HepG2 (cell line): ENCODE results near the gene PTPN3. TPM values are rescaled to one million over a fixed set of nuclear protein-coding genes. Genes with fewer than 3 reads are reported as not detected.

Source experiments
- ATAC-seq: fragments of 200-7000 bp; cut with Tn5 transposase; 3 replicates; pipeline ENCODE4 v1.9.1; 2020; ENCODE audit warnings: mild to moderate bottlenecking, moderate library complexity
- BruUV-seq: library from RNA; stranded (reverse); fragments of 400-500 nt; replicated peaks from 2 replicates; lab custom pipeline; 2021; lab: Mats Ljungman, UMichigan
- CTCF ChIA-PET: fragments of 300-600 bp; formaldehyde crosslinking; extraction: SDS; loops from one replicate; lab custom pipeline; 2021; ENCODE audit warnings: low total read pairs, inconsistent platforms, low intra/inter-chr PET ratio; lab: Yijun Ruan, JAX
- POLR2A ChIA-PET: fragments of 350-600 bp; sonication (Branson Sonifier 250); formaldehyde crosslinking; loops from one replicate; lab custom pipeline; 2020; ENCODE audit warnings: antibody characterized with exemption, inconsistent platforms; lab: Yijun Ruan, JAX
- DNase-seq: peaks from one replicate; pipeline ENCODE4 v3.0.0-alpha.2; 2015; ENCODE audit warnings: low spot score
- FAIRE-seq: peaks from 3 replicates; lab custom pipeline; 2011; peaks lifted over from hg19 to GRCh38; lab: Jason Lieb, UNC
- H2AFZ ChIP-seq: one replicate; pipeline ENCODE4 v1.6.1; 2011; ENCODE audit warnings: low read length, inconsistent platforms
- H3K27ac ChIP-seq: fragments of 300-600 bp; 3 replicates; pipeline ENCODE4 v1.8.0; 2011; ENCODE audit warnings: mixed run types, mild to moderate bottlenecking, mixed read lengths, low read length, inconsistent platforms; ENCODE audit not compliant: insufficient read depth; ENCODE audit errors: extremely low read length
- H3K27me3 ChIP-seq, 2 experiments: fragments of 200-600 bp in 1 of 2; 2 replicates in 1 of 2; 3 replicates in 1 of 2; pipeline versions ENCODE4 v1.6.0 to v1.8.0; 2011; ENCODE audit warnings: low read length in 2 of 2, mild to moderate bottlenecking in 2 of 2, moderate library complexity in 2 of 2, inconsistent platforms in 1 of 2; ENCODE audit not compliant: insufficient read depth in 2 of 2, control insufficient read depth in 1 of 2
- H3K36me3 ChIP-seq, 2 experiments: fragments of 200-600 bp in 1 of 2; replicated peaks in 1 of 2; 2 replicates in 1 of 2; 3 replicates in 1 of 2; pipeline versions ENCODE4 v1.5.1 to v1.8.0; 2011; ENCODE audit warnings: low read length in 2 of 2, inconsistent platforms in 1 of 2; ENCODE audit not compliant: insufficient read depth in 2 of 2, control insufficient read depth in 1 of 2
- H3K4me1 ChIP-seq: 2 replicates; pipeline ENCODE4 v1.5.1; 2012; ENCODE audit warnings: low read length, inconsistent platforms; ENCODE audit not compliant: insufficient read depth
- H3K4me2 ChIP-seq: 2 replicates; pipeline ENCODE4 v1.6.0; 2011; ENCODE audit warnings: low read depth, low read length, inconsistent platforms
- H3K4me3 ChIP-seq, 3 experiments: fragments of 200-600 bp in 1 of 3; sonication (generic), shearing (Covaris generic) in 1 of 3; replicated peaks in 1 of 3; 2 replicates each; pipeline ENCODE4 v1.5.1; 2011 to 2016; ENCODE audit warnings: low read length in 3 of 3, inconsistent platforms in 2 of 3, low read depth in 2 of 3, mild to moderate bottlenecking in 2 of 3, control low read depth in 1 of 3, mixed read lengths in 1 of 3; ENCODE audit not compliant: insufficient read depth in 1 of 3
- H3K79me2 ChIP-seq: one replicate; pipeline ENCODE4 v1.6.1; 2011; ENCODE audit warnings: low read length, inconsistent platforms; ENCODE audit not compliant: insufficient read depth
- H3K9ac ChIP-seq: 2 replicates; pipeline ENCODE4 v1.6.0; 2011; ENCODE audit warnings: mild to moderate bottlenecking, low read depth, low read length, inconsistent platforms; ENCODE audit not compliant: insufficient read depth
- H3K9me3 ChIP-seq: 2 replicates; pipeline ENCODE4 v1.5.1; 2012; ENCODE audit warnings: mild to moderate bottlenecking, low read length
- H4K20me1 ChIP-seq: 2 replicates; pipeline ENCODE4 v1.6.0; 2011; ENCODE audit warnings: inconsistent platforms, mild to moderate bottlenecking, low read length, moderate library complexity; ENCODE audit not compliant: insufficient read depth
- AGO1 ChIP-seq: fragments of 200-400 bp; formaldehyde crosslinking; IDR thresholded peaks from 2 replicates; pipeline ENCODE4 v1.6.1; 2017; ENCODE audit warnings: mild to moderate bottlenecking, low read depth, low read length, moderate library complexity; ENCODE audit not compliant: poor library complexity, severe bottlenecking
- CREBL2 ChIP-seq: sonication (generic); formaldehyde crosslinking; IDR thresholded peaks from 2 replicates; pipeline ENCODE4 v1.8.1; 2023; ENCODE audit warnings: missing genetic modification reagents, mild to moderate bottlenecking, borderline replicate concordance
- FIP1L1 ChIP-seq: fragments of 200-400 bp; formaldehyde crosslinking; IDR thresholded peaks from 2 replicates; pipeline ENCODE4 v1.6.1; 2018; ENCODE audit warnings: low read depth, mild to moderate bottlenecking, low read length, moderate library complexity, borderline replicate concordance; ENCODE audit not compliant: insufficient read depth
- GZF1 ChIP-seq: sonication (generic); formaldehyde crosslinking; IDR thresholded peaks from 2 replicates; pipeline ENCODE4 v1.5.1; 2020; ENCODE audit warnings: mild to moderate bottlenecking, missing genetic modification reagents
- HOMEZ ChIP-seq: IDR thresholded peaks from 2 replicates; pipeline ENCODE4 v1.6.1; 2016; ENCODE audit warnings: low read depth
- RXRB ChIP-seq: IDR thresholded peaks from 2 replicates; pipeline ENCODE4 v1.6.1; 2016; ENCODE audit warnings: borderline replicate concordance, missing genetic modification reagents, missing compliant biosample characterization
- ZBTB40 ChIP-seq, 2 experiments: fragments of 450-650 bp in 1 of 2; sonication (generic) in 1 of 2; formaldehyde crosslinking in 1 of 2; IDR thresholded peaks; 2 replicates each; pipeline versions ENCODE4 v1.6.1 to v1.8.0; 2016 to 2022; ENCODE audit warnings: antibody characterized with exemption in 1 of 2, mild to moderate bottlenecking in 1 of 2, missing genetic modification reagents in 1 of 2
- ZNF232 ChIP-seq: sonication (generic); formaldehyde crosslinking; IDR thresholded peaks from 2 replicates; pipeline ENCODE4 v1.4.0; 2020; ENCODE audit warnings: missing genetic modification reagents, borderline replicate concordance
- ZNF251 ChIP-seq: sonication (generic); formaldehyde crosslinking; IDR thresholded peaks from 2 replicates; pipeline ENCODE4 v1.9.0; 2021; ENCODE audit warnings: mild to moderate bottlenecking, missing genetic modification reagents
- ZNF446 ChIP-seq: sonication (generic); formaldehyde crosslinking; IDR thresholded peaks from 2 replicates; pipeline ENCODE4 v1.5.0; 2020; ENCODE audit warnings: mild to moderate bottlenecking, missing genetic modification reagents
- ZNF562 ChIP-seq: sonication (generic); formaldehyde crosslinking; IDR thresholded peaks from 2 replicates; pipeline ENCODE4 v1.8.0; 2022; ENCODE audit warnings: missing genetic modification reagents, borderline replicate concordance
- ZNF816 ChIP-seq: sonication (generic); formaldehyde crosslinking; IDR thresholded peaks from 2 replicates; pipeline ENCODE4 v1.8.0; 2022; ENCODE audit warnings: missing genetic modification reagents, mild to moderate bottlenecking, borderline replicate concordance
- WGBS: methylation state at CpG from one replicate; pipeline ENCODE4 v1.1.6; 2017; ENCODE audit warnings: low lambda C conversion rate; 5-methylcytosine and 5-hydroxymethylcytosine counted together
- in situ Hi-C: cut with HindIII; loops from 2 replicates; pipeline ENCODE4 v1.10.0; 2017; ENCODE audit warnings: low pct_unique_long_range_greater_than_20kb; ENCODE audit not compliant: extremely low pct_ligation_motif_present
- intact Hi-C: fragments of 100-400 bp; cut with micrococcal nuclease; formaldehyde crosslinking; loops from one replicate; pipeline ENCODE4 v1.10.0; 2022; ENCODE audit not compliant: unreplicated experiment
- polyA plus RNA-seq, 8 experiments: library from polyadenylated mRNA; depleted of rRNA in 3 of 8; stranded (reverse) in 7 of 8; unstranded in 1 of 8; fragments of >200 nt; fragmentation: Illumina TruSeq in 4 of 8; extraction: Trizol in 4 of 8; gene quantifications; 2 replicates each; pipeline versions ENCODE4 v1.2.1 to v1.2.3, GENCODE V29; 2011 to 2016; ENCODE audit warnings: low read depth in 4 of 8, missing spikeins in 1 of 8, mixed read lengths in 1 of 8; ENCODE audit not compliant: insufficient read depth in 1 of 8
- total RNA-seq, 5 experiments: library from RNA; depleted of rRNA; stranded (reverse); fragments of >200 nt; fragmentation: Illumina TruSeq; extraction: Trizol; gene quantifications; 2 replicates each; pipeline ENCODE4 v1.2.3, GENCODE V29; 2016; ENCODE audit warnings: low read depth in 1 of 5

PTPN3 gene
- total and polyA plus RNA-seq, 2 of the 13 experiments (the other 11 are each of a cell fraction or from before 2014, with no cell fraction given), result 5.6 to 20.5 TPM

- Histone ChIP-seq H3K4me1 (peaks cover 9% of the 10 kb centered on the region), H3K4me2 (no peak overlapping the region), H4K20me1 (no peaks in the 10 kb centered on the region), H3K27me3 (0 out of 5 replicates have a peak, but pooled peaks cover 0 to 3% of the 10 kb centered on the region in 2 experiments), H2AFZ (no peak overlapping the region), H3K79me2 (no peaks in the 10 kb centered on the region), H3K9ac (no peak overlapping the region), H3K9me3 (no peaks in the 10 kb centered on the region), H3K27ac (no peak overlapping the region), H3K4me3 (no peak overlapping the region), H3K36me3 (no peaks in the 10 kb centered on the region)
- in situ Hi-C loops (no loop called here), intact Hi-C loops (no loop called here)
- no peak for DNase-seq
- CTCF ChIA-PET, result no interaction called here
- POLR2A ChIA-PET, result no interaction called here
- ATAC-seq, result no peak
- 58% methylated on average over 18 of the region's 21 CpGs for WGBS
- no TSS peak for BruUV-seq
- FAIRE-seq, result no peak
- no peak for TF ChIP-seq RXRB
- TF ChIP-seq ZNF562 (CRISPR knock-in tag), result no peak
- no peak for TF ChIP-seq CREBL2 (CRISPR knock-in tag)
- TF ChIP-seq ZNF251 (CRISPR knock-in tag), result no peak
- no peak for TF ChIP-seq ZNF446 (CRISPR knock-in tag)
- TF ChIP-seq HOMEZ (CRISPR knock-in tag), result no peak
- TF ChIP-seq ZNF232 (CRISPR knock-in tag), result no peak
- no peak for TF ChIP-seq ZBTB40 (IDR thresholded peaks at IDR 0.05)
- no peak for TF ChIP-seq ZBTB40 (CRISPR knock-in tag; IDR thresholded peaks at IDR 0.05)
- no peak for TF ChIP-seq AGO1
- TF ChIP-seq ZNF816, result no peak
- TF ChIP-seq GZF1 (CRISPR knock-in tag), result no peak
- no peak for TF ChIP-seq FIP1L1
These were observed 142.4 kb downstream of the PTPN3 start for GRCh38 chr9:109355564-109356297.
